GM12878 (cell line): ENCODE data around the gene INPP4B. TPM values are rescaled to one million over a fixed set of nuclear protein-coding genes. Genes with fewer than 3 reads are reported as not detected.

Experiments
- ATAC-seq: fragments of 200-7000 bp; cut with Tn5 transposase; 3 replicates; pipeline ENCODE4 v1.9.1; 2020; ENCODE audit warnings: mild to moderate bottlenecking, moderate library complexity
- BruUV-seq: library from RNA; stranded (reverse); fragments of 400-500 nt; replicated peaks from 2 replicates; lab custom pipeline; 2021; lab: Mats Ljungman, UMichigan
- CTCF ChIA-PET: fragments of 300-600 bp; sonication (Branson Sonifier 250); formaldehyde crosslinking; extraction: SDS; loops from one replicate; lab custom pipeline; 2021; ENCODE audit warnings: inconsistent platforms; lab: Yijun Ruan, JAX
- POLR2A ChIA-PET: fragments of 350-600 bp; formaldehyde crosslinking; extraction: SDS; loops from one replicate; lab custom pipeline; 2021; ENCODE audit warnings: inconsistent platforms; lab: Charles Lee
- RAD21 ChIA-PET: fragments of 300-600 bp; sonication (Branson Sonifier 250); formaldehyde crosslinking; loops from one replicate; lab custom pipeline; 2023; ENCODE audit warnings: antibody characterized with exemption; ENCODE audit not compliant: unreplicated experiment; lab: Charles Lee
- SMC1A ChIA-PET: fragments of 300-600 bp; sonication (Branson Sonifier 250); formaldehyde crosslinking; loops from one replicate; lab custom pipeline; 2023; ENCODE audit not compliant: unreplicated experiment, uncharacterized antibody; lab: Charles Lee
- DNase-seq: peaks from one replicate; pipeline ENCODE4 v3.0.0-alpha.2; 2011; ENCODE audit warnings: low read depth, low spot score
- FAIRE-seq: peaks from 3 replicates; lab custom pipeline; 2011; peaks lifted over from hg19 to GRCh38; lab: Jason Lieb, UNC
- H2AFZ ChIP-seq: 2 replicates; pipeline ENCODE4 v1.6.0; 2011; ENCODE audit warnings: low read depth, low read length, control low read depth; ENCODE audit not compliant: control insufficient read depth
- H3K27ac ChIP-seq: 2 replicates; pipeline ENCODE4 v1.5.1; 2011; ENCODE audit warnings: control low read depth; ENCODE audit not compliant: control insufficient read depth, insufficient read depth
- H3K27me3 ChIP-seq, 2 experiments: replicated peaks in 1 of 2; 2 replicates each; pipeline versions ENCODE4 v1.6.0 to v1.6.1; 2011; ENCODE audit warnings: low read length in 1 of 2; ENCODE audit not compliant: control insufficient read depth in 2 of 2, insufficient read depth in 2 of 2
- H3K36me3 ChIP-seq, 2 experiments: 2 replicates each; pipeline ENCODE4 v1.5.1; 2011; ENCODE audit warnings: low read length in 1 of 2; ENCODE audit not compliant: control insufficient read depth in 2 of 2, insufficient read depth in 2 of 2
- H3K4me1 ChIP-seq: 2 replicates; pipeline ENCODE4 v1.6.1; 2011; ENCODE audit warnings: mild to moderate bottlenecking, low read length, moderate library complexity, mixed read lengths; ENCODE audit not compliant: control insufficient read depth, insufficient read depth
- H3K4me2 ChIP-seq: 2 replicates; pipeline ENCODE4 v1.6.0; 2011; ENCODE audit warnings: control low read depth; ENCODE audit not compliant: control insufficient read depth, insufficient read depth
- H3K4me3 ChIP-seq: fragments of 200-600 bp; sonication (generic); 2 replicates; pipeline ENCODE4 v1.5.1; 2016
- H3K79me2 ChIP-seq: 2 replicates; pipeline ENCODE4 v1.6.0; 2011; ENCODE audit warnings: low read length; ENCODE audit not compliant: control insufficient read depth, insufficient read depth
- H3K9ac ChIP-seq: 2 replicates; pipeline ENCODE4 v1.8.0; 2011; ENCODE audit warnings: low read length, control low read depth, mixed read lengths; ENCODE audit not compliant: control insufficient read depth, insufficient read depth
- H3K9me3 ChIP-seq: replicated peaks from 3 replicates; pipeline ENCODE4 v1.5.1; 2011; ENCODE audit warnings: mild to moderate bottlenecking, low read length; ENCODE audit not compliant: control insufficient read depth, insufficient read depth
- H4K20me1 ChIP-seq: 2 replicates; pipeline ENCODE4 v1.6.0; 2011; ENCODE audit not compliant: control insufficient read depth, insufficient read depth
- BHLHE40 ChIP-seq, 2 experiments: fragments of 450-650 bp in 1 of 2; IDR thresholded peaks; 2 replicates each; pipeline ENCODE4 v1.6.1; 2011 to 2017; ENCODE audit warnings: low read depth in 2 of 2, borderline replicate concordance in 1 of 2, improper control_type of control experiment in 1 of 2, low read length in 1 of 2, mild to moderate bottlenecking in 1 of 2
- CEBPZ ChIP-seq: fragments of 150-350 bp; IDR thresholded peaks from 2 replicates; pipeline ENCODE4 v1.6.1; 2016; ENCODE audit warnings: low read depth, low read length
- CREB1 ChIP-seq: IDR thresholded peaks from 2 replicates; pipeline ENCODE4 v1.6.1; 2012; ENCODE audit warnings: low read depth, mild to moderate bottlenecking, inconsistent platforms
- HDGF ChIP-seq: fragments of 450-650 bp; IDR thresholded peaks from 2 replicates; pipeline ENCODE4 v1.6.1; 2016; ENCODE audit warnings: antibody characterized with exemption
- IKZF1 ChIP-seq: fragments of 450-650 bp; conservative IDR thresholded peaks from 2 replicates; pipeline ENCODE4 v1.6.1; 2017; ENCODE audit warnings: antibody characterized with exemption, mild to moderate bottlenecking
- IKZF2 ChIP-seq, 2 experiments: fragments of 450-650 bp; IDR thresholded peaks; 2 replicates each; pipeline ENCODE4 v1.6.1; 2017; ENCODE audit warnings: mild to moderate bottlenecking in 2 of 2, moderate library complexity in 2 of 2
- KLF5 ChIP-seq: fragments of 450-650 bp; IDR thresholded peaks from 2 replicates; pipeline ENCODE4 v1.6.1; 2014; ENCODE audit warnings: mild to moderate bottlenecking; ENCODE audit not compliant: partially characterized antibody
- MTA3 ChIP-seq: IDR thresholded peaks from 2 replicates; pipeline ENCODE4 v1.6.1; 2012; ENCODE audit warnings: low read length, inconsistent platforms, borderline replicate concordance
- NBN ChIP-seq: fragments of 450-650 bp; IDR thresholded peaks from 2 replicates; pipeline ENCODE4 v1.6.1; 2016
- RB1 ChIP-seq: fragments of 450-650 bp; formaldehyde crosslinking; IDR thresholded peaks from 2 replicates; pipeline ENCODE4 v1.6.1; 2017; ENCODE audit warnings: mild to moderate bottlenecking, borderline replicate concordance
- RELA ChIP-seq: fragments of 450-650 bp; IDR thresholded peaks from 2 replicates; pipeline ENCODE4 v1.8.0; 2014; ENCODE audit warnings: borderline replicate concordance; ENCODE audit not compliant: partially characterized antibody
- SMC3 ChIP-seq: IDR thresholded peaks from 2 replicates; pipeline ENCODE4 v1.6.1; 2011; ENCODE audit warnings: low read length, improper control_type of control experiment, borderline replicate concordance
- STAT1 ChIP-seq: fragments of 450-650 bp; conservative IDR thresholded peaks from 2 replicates; pipeline ENCODE4 v1.6.1; 2014; ENCODE audit warnings: antibody characterized with exemption, mild to moderate bottlenecking
- WGBS: methylation state at CpG from one replicate; pipeline ENCODE4 v1.1.6; 2016; ENCODE audit warnings: low lambda C conversion rate; ENCODE audit not compliant: insufficient replicate concordance, insufficient coverage; ENCODE audit errors: missing lambda C conversion rate; 5-methylcytosine and 5-hydroxymethylcytosine counted together
- in situ Hi-C: fragments of 300-500 bp; cut with MboI; formaldehyde crosslinking; loops from 9 replicates; pipeline ENCODE4 v1.14.3; 2018; ENCODE audit warnings: mixed read lengths
- intact Hi-C: fragments of 100-400 bp; cut with micrococcal nuclease; formaldehyde crosslinking; loops from one replicate; pipeline ENCODE4 v1.14.2; 2022; ENCODE audit not compliant: unreplicated experiment
- polyA plus RNA-seq, 11 experiments: library from polyadenylated mRNA; depleted of rRNA in 4 of 11; unstranded in 6 of 11; stranded (reverse) in 5 of 11; fragments of >200 nt; fragmentation: Nextera tagmentation in 4 of 11; fragmentation: Illumina TruSeq in 1 of 11; extraction: Ambion mirVana in 4 of 11; extraction: Trizol in 1 of 11; gene quantifications; 1 replicate in 1 of 11; 2 replicates in 10 of 11; pipeline versions ENCODE4 v1.2.1 to v1.2.3, GENCODE V29; 2011 to 2016; ENCODE audit warnings: inconsistent platforms in 2 of 11, missing spikeins in 2 of 11, low read depth in 1 of 11
- total RNA-seq, 4 experiments: library from RNA; depleted of rRNA in 3 of 4; stranded (reverse); fragments of >200 nt in 3 of 4; fragmentation: Illumina TruSeq in 1 of 4; extraction: Trizol in 1 of 4; gene quantifications; 2 replicates each; pipeline versions ENCODE4 v1.2.1 to v1.2.3, GENCODE V29; 2013 to 2021
- TF ChIP-seq, protein P1 (sequence below): fragments of 450-650 bp; IDR thresholded peaks from 2 replicates; pipeline ENCODE4 v1.6.1; 2017; ENCODE audit warnings: mild to moderate bottlenecking, moderate library complexity

The INPP4B gene
- total and polyA plus RNA-seq, 10 of the 15 experiments (the other 5 are each of a cell fraction or from before 2014, with no cell fraction given) = 0.53 to 11.2 (median 0.95) TPM

GRCh38 chr4:142567620-142568451 lies 278.3 kb downstream of the INPP4B start (continued):
- TF ChIP-seq STAT1 = no peak
- TF ChIP-seq MTA3 = no peak
- no peak for TF ChIP-seq RELA
- TF ChIP-seq, all 136 proteins: peak for 8

DNA sequence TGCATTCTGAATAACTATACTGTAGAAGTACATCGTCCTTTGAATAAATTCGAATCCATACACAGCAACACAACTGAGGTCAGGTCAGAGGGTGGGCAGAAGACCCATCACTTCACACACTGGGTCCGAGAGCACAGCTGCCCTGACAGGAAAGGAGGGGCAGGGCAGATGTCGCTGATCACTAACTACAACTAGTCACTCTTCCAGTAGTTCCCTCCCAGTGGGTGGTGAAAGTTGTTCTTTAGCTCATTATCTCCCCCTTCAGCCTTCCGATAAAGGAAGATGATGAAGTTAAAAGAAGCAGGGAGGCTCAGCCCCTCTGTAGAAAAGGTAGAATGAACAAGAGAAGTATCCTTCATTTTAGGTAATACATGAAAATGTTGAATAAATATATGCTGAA lies 278.9 kb downstream of the INPP4B start:
- peak; percentile 70 for ATAC-seq
- H3K79me2 ChIP-seq = no peaks in the 10 kb centered on the region
- TF ChIP-seq IKZF1 (peak; percentile 36; the same call in 1 of the 2 replicates), SMC3 (no peak), KLF5 (no peak), NBN (peak; percentile 64; the same call in 1 of the 2 replicates), CEBPZ (no peak), IKZF2 (IDR thresholded peaks at IDR 0.05) (peak in 1 of 2 experiments; percentile 31; a peak in 1 of 4 replicates), RB1 (peak; percentile 43; the same call in 1 of the 2 replicates), HDGF (peak; percentile 51; the same call in 1 of the 2 replicates), CREB1 (no peak), BHLHE40 (IDR thresholded peaks at IDR 0.05; ENCODE audit: borderline replicate concordance in 1 of 2, low read depth in 2 of 2, low read length in 1 of 2) (no peak)
- TF ChIP-seq, protein P1, sequence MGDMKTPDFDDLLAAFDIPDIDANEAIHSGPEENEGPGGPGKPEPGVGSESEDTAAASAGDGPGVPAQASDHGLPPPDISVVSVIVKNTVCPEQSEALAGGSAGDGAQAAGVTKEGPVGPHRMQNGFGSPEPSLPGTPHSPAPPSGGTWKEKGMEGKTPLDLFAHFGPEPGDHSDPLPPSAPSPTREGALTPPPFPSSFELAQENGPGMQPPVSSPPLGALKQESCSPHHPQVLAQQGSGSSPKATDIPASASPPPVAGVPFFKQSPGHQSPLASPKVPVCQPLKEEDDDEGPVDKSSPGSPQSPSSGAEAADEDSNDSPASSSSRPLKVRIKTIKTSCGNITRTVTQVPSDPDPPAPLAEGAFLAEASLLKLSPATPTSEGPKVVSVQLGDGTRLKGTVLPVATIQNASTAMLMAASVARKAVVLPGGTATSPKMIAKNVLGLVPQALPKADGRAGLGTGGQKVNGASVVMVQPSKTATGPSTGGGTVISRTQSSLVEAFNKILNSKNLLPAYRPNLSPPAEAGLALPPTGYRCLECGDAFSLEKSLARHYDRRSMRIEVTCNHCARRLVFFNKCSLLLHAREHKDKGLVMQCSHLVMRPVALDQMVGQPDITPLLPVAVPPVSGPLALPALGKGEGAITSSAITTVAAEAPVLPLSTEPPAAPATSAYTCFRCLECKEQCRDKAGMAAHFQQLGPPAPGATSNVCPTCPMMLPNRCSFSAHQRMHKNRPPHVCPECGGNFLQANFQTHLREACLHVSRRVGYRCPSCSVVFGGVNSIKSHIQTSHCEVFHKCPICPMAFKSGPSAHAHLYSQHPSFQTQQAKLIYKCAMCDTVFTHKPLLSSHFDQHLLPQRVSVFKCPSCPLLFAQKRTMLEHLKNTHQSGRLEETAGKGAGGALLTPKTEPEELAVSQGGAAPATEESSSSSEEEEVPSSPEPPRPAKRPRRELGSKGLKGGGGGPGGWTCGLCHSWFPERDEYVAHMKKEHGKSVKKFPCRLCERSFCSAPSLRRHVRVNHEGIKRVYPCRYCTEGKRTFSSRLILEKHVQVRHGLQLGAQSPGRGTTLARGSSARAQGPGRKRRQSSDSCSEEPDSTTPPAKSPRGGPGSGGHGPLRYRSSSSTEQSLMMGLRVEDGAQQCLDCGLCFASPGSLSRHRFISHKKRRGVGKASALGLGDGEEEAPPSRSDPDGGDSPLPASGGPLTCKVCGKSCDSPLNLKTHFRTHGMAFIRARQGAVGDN = no peak

More for the DNA sequence above, 278.9 kb downstream of the INPP4B start:
- H2AFZ ChIP-seq = no peak overlapping the region
- ChIA-PET RAD21 (interaction anchor here (0.6 to 6.0 kb wide), 43 partner anchors 8 to 440 kb away, joined by 3 to 133 read pairs (median 5); no protein-coding TSS in a partner anchor), SMC1A (interaction anchor here (0.6 to 7.1 kb wide), 51 partner anchors 8 to 811 kb away, joined by 3 to 120 read pairs (median 5); no protein-coding TSS in a partner anchor), CTCF (interaction anchor here (0.6 to 5.9 kb wide), 33 partner anchors 8 to 350 kb away, joined by 3 to 119 read pairs (median 5); no protein-coding TSS in a partner anchor), POLR2A (interaction anchor here (0.6 to 5.0 kb wide), 14 partner anchors 8 to 215 kb away, joined by 3 to 29 read pairs (median 4); no protein-coding TSS in a partner anchor)
- no peaks in the 10 kb centered on the region for H3K36me3 ChIP-seq
- no peaks in the 10 kb centered on the region for H3K9me3 ChIP-seq
- no TSS peak for BruUV-seq
- no peak for FAIRE-seq
- 21% methylated on average over 5 of the region's 5 CpGs for WGBS
- H3K4me3 ChIP-seq = no peak overlapping the region
- DNase-seq = no peak
- in situ Hi-C loops (no loop called here), intact Hi-C loops (loop anchor here (5.0 to 10.0 kb wide), 4 partner anchors 150 to 442 kb away; no protein-coding TSS in a partner anchor)
- no peaks in the 10 kb centered on the region for H4K20me1 ChIP-seq
- H3K9ac ChIP-seq = no peak overlapping the region
- H3K4me1 ChIP-seq = no peaks in the 10 kb centered on the region
- no peak overlapping the region for H3K4me2 ChIP-seq
- H3K27me3 ChIP-seq = no peaks in the 10 kb centered on the region
- no peak overlapping the region for H3K27ac ChIP-seq
